HepG2 (cell line): ENCODE results near the gene XRCC5. TPM values are rescaled to one million over a fixed set of nuclear protein-coding genes. Genes with fewer than 3 reads are reported as not detected.

Experiments used
- ATAC-seq: fragments of 200-7000 bp; cut with Tn5 transposase; 3 replicates; pipeline ENCODE4 v1.9.1; 2020; ENCODE audit warnings: mild to moderate bottlenecking, moderate library complexity
- BruUV-seq: library from RNA; stranded (reverse); fragments of 400-500 nt; replicated peaks from 2 replicates; lab custom pipeline; 2021; lab: Mats Ljungman, UMichigan
- CTCF ChIA-PET: fragments of 300-600 bp; formaldehyde crosslinking; extraction: SDS; loops from one replicate; lab custom pipeline; 2021; ENCODE audit warnings: low total read pairs, inconsistent platforms, low intra/inter-chr PET ratio; lab: Yijun Ruan, JAX
- POLR2A ChIA-PET: fragments of 350-600 bp; sonication (Branson Sonifier 250); formaldehyde crosslinking; loops from one replicate; lab custom pipeline; 2020; ENCODE audit warnings: antibody characterized with exemption, inconsistent platforms; lab: Yijun Ruan, JAX
- DNase-seq: peaks from one replicate; pipeline ENCODE4 v3.0.0-alpha.2; 2015; ENCODE audit warnings: low spot score
- FAIRE-seq: peaks from 3 replicates; lab custom pipeline; 2011; peaks lifted over from hg19 to GRCh38; lab: Jason Lieb, UNC
- H2AFZ ChIP-seq: one replicate; pipeline ENCODE4 v1.6.1; 2011; ENCODE audit warnings: low read length, inconsistent platforms
- H3K27ac ChIP-seq: fragments of 300-600 bp; 3 replicates; pipeline ENCODE4 v1.8.0; 2011; ENCODE audit warnings: mixed run types, mild to moderate bottlenecking, mixed read lengths, low read length, inconsistent platforms; ENCODE audit not compliant: insufficient read depth; ENCODE audit errors: extremely low read length
- H3K27me3 ChIP-seq, 2 experiments: fragments of 200-600 bp in 1 of 2; 2 replicates in 1 of 2; 3 replicates in 1 of 2; pipeline versions ENCODE4 v1.6.0 to v1.8.0; 2011; ENCODE audit warnings: low read length in 2 of 2, mild to moderate bottlenecking in 2 of 2, moderate library complexity in 2 of 2, inconsistent platforms in 1 of 2; ENCODE audit not compliant: insufficient read depth in 2 of 2, control insufficient read depth in 1 of 2
- H3K36me3 ChIP-seq, 2 experiments: fragments of 200-600 bp in 1 of 2; replicated peaks in 1 of 2; 2 replicates in 1 of 2; 3 replicates in 1 of 2; pipeline versions ENCODE4 v1.5.1 to v1.8.0; 2011; ENCODE audit warnings: low read length in 2 of 2, inconsistent platforms in 1 of 2; ENCODE audit not compliant: insufficient read depth in 2 of 2, control insufficient read depth in 1 of 2
- H3K4me1 ChIP-seq: 2 replicates; pipeline ENCODE4 v1.5.1; 2012; ENCODE audit warnings: low read length, inconsistent platforms; ENCODE audit not compliant: insufficient read depth
- H3K4me2 ChIP-seq: 2 replicates; pipeline ENCODE4 v1.6.0; 2011; ENCODE audit warnings: low read depth, low read length, inconsistent platforms
- H3K4me3 ChIP-seq, 3 experiments: fragments of 200-600 bp in 1 of 3; sonication (generic), shearing (Covaris generic) in 1 of 3; replicated peaks in 1 of 3; 2 replicates each; pipeline ENCODE4 v1.5.1; 2011 to 2016; ENCODE audit warnings: low read length in 3 of 3, inconsistent platforms in 2 of 3, low read depth in 2 of 3, mild to moderate bottlenecking in 2 of 3, control low read depth in 1 of 3, mixed read lengths in 1 of 3; ENCODE audit not compliant: insufficient read depth in 1 of 3
- H3K79me2 ChIP-seq: one replicate; pipeline ENCODE4 v1.6.1; 2011; ENCODE audit warnings: low read length, inconsistent platforms; ENCODE audit not compliant: insufficient read depth
- H3K9ac ChIP-seq: 2 replicates; pipeline ENCODE4 v1.6.0; 2011; ENCODE audit warnings: mild to moderate bottlenecking, low read depth, low read length, inconsistent platforms; ENCODE audit not compliant: insufficient read depth
- H3K9me3 ChIP-seq: 2 replicates; pipeline ENCODE4 v1.5.1; 2012; ENCODE audit warnings: mild to moderate bottlenecking, low read length
- H4K20me1 ChIP-seq: 2 replicates; pipeline ENCODE4 v1.6.0; 2011; ENCODE audit warnings: inconsistent platforms, mild to moderate bottlenecking, low read length, moderate library complexity; ENCODE audit not compliant: insufficient read depth
- MAFF ChIP-seq: IDR thresholded peaks from 2 replicates; pipeline ENCODE4 v1.6.1; 2011; ENCODE audit warnings: low read depth, low read length, improper control_type of control experiment
- MAFG ChIP-seq: sonication (generic); formaldehyde crosslinking; IDR thresholded peaks from 2 replicates; pipeline ENCODE4 v1.5.1; 2020; ENCODE audit warnings: mild to moderate bottlenecking, missing genetic modification reagents
- MAFK ChIP-seq, 2 experiments: IDR thresholded peaks in 1 of 2; conservative IDR thresholded peaks in 1 of 2; 2 replicates each; pipeline ENCODE4 v1.6.1; 2011; ENCODE audit warnings: improper control_type of control experiment in 2 of 2, low read length in 2 of 2
- NKX3-1 ChIP-seq: sonication (generic); formaldehyde crosslinking; IDR thresholded peaks from 2 replicates; pipeline ENCODE4 v1.5.0; 2020; ENCODE audit warnings: missing genetic modification reagents
- RBFOX2 ChIP-seq: fragments of 200-400 bp; formaldehyde crosslinking; IDR thresholded peaks from 2 replicates; pipeline ENCODE4 v1.6.1; 2017; ENCODE audit warnings: low read depth, mild to moderate bottlenecking, low read length
- REXO4 ChIP-seq: sonication (generic); formaldehyde crosslinking; IDR thresholded peaks from 2 replicates; pipeline ENCODE4 v1.8.0; 2022; ENCODE audit warnings: missing genetic modification reagents, mild to moderate bottlenecking, borderline replicate concordance
- SMAD1 ChIP-seq: sonication (generic); formaldehyde crosslinking; IDR thresholded peaks from 2 replicates; pipeline ENCODE4 v1.4.0; 2020; ENCODE audit warnings: missing genetic modification reagents, low read depth, mild to moderate bottlenecking, borderline replicate concordance
- SMYD3 ChIP-seq: sonication (generic); formaldehyde crosslinking; IDR thresholded peaks from 2 replicates; pipeline ENCODE4 v1.8.1; 2023; ENCODE audit warnings: mild to moderate bottlenecking, missing genetic modification reagents
- SUZ12 ChIP-seq: fragments of 150-350 bp; IDR thresholded peaks from 2 replicates; pipeline ENCODE4 v1.6.1; 2014; ENCODE audit warnings: low read depth, low read length
- TOE1 ChIP-seq: sonication (generic); formaldehyde crosslinking; IDR thresholded peaks from 2 replicates; pipeline ENCODE4 v1.4.0; 2020; ENCODE audit warnings: mild to moderate bottlenecking, missing genetic modification reagents
- ZNF619 ChIP-seq: sonication (generic); formaldehyde crosslinking; IDR thresholded peaks from 2 replicates; pipeline ENCODE4 v1.4.0; 2020; ENCODE audit warnings: mild to moderate bottlenecking, missing genetic modification reagents
- WGBS: methylation state at CpG from one replicate; pipeline ENCODE4 v1.1.6; 2017; ENCODE audit warnings: low lambda C conversion rate; 5-methylcytosine and 5-hydroxymethylcytosine counted together
- in situ Hi-C: cut with HindIII; loops from 2 replicates; pipeline ENCODE4 v1.10.0; 2017; ENCODE audit warnings: low pct_unique_long_range_greater_than_20kb; ENCODE audit not compliant: extremely low pct_ligation_motif_present
- intact Hi-C: fragments of 100-400 bp; cut with micrococcal nuclease; formaldehyde crosslinking; loops from one replicate; pipeline ENCODE4 v1.10.0; 2022; ENCODE audit not compliant: unreplicated experiment
- polyA plus RNA-seq, 8 experiments: library from polyadenylated mRNA; depleted of rRNA in 3 of 8; stranded (reverse) in 7 of 8; unstranded in 1 of 8; fragments of >200 nt; fragmentation: Illumina TruSeq in 4 of 8; extraction: Trizol in 4 of 8; gene quantifications; 2 replicates each; pipeline versions ENCODE4 v1.2.1 to v1.2.3, GENCODE V29; 2011 to 2016; ENCODE audit warnings: low read depth in 4 of 8, missing spikeins in 1 of 8, mixed read lengths in 1 of 8; ENCODE audit not compliant: insufficient read depth in 1 of 8
- total RNA-seq, 5 experiments: library from RNA; depleted of rRNA; stranded (reverse); fragments of >200 nt; fragmentation: Illumina TruSeq; extraction: Trizol; gene quantifications; 2 replicates each; pipeline ENCODE4 v1.2.3, GENCODE V29; 2016; ENCODE audit warnings: low read depth in 1 of 5
- TF ChIP-seq, protein P1 (sequence below): sonication (generic); formaldehyde crosslinking; IDR thresholded peaks from 2 replicates; pipeline ENCODE4 v1.5.0; 2020; ENCODE audit warnings: missing genetic modification reagents, mild to moderate bottlenecking, borderline replicate concordance
- TF ChIP-seq, protein P2 (sequence below): sonication (generic); formaldehyde crosslinking; IDR thresholded peaks from 2 replicates; pipeline ENCODE4 v1.8.0; 2022; ENCODE audit warnings: mild to moderate bottlenecking, missing genetic modification reagents; ENCODE audit not compliant: insufficient replicate concordance
- TF ChIP-seq, protein P3 (sequence below): sonication (generic); formaldehyde crosslinking; IDR thresholded peaks from 2 replicates; pipeline ENCODE4 v1.5.0; 2020; ENCODE audit warnings: mild to moderate bottlenecking, missing genetic modification reagents, borderline replicate concordance

Gene XRCC5
- total and polyA plus RNA-seq, 2 of the 13 experiments (the other 11 are each of a cell fraction or from before 2014, with no cell fraction given): 264 to 454 TPM

DNA sequence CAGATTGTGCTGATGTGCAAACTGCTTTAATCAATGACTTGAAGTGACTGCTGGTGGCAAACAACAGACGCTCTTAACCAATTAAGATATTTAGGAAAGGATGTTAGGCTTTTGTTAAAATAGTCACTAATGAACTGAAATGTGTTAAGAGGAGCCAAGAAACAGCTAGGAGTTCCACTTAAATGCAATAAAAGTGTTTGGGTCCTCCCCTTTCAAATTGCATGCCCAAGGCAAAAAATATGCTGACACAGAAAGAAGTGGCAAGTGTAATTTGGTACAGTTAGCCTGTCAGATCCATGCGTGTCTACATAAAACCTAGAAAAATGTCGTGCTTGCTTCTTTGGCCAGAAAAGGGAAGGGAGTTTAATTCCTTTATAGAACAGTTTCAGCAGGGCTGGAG lies 61.9 kb downstream of the XRCC5 start:
- Histone ChIP-seq H3K79me2 (peaks cover 17% of the 10 kb centered on the region), H4K20me1 (peaks cover 3% of the 10 kb centered on the region; the same call in 1 of the 2 replicates), H3K9me3 (no peaks in the 10 kb centered on the region), H3K9ac (no peak overlapping the region), H3K4me2 (no peak overlapping the region), H3K27me3 (no peaks in the 10 kb centered on the region), H3K27ac (no peak overlapping the region), H3K4me1 (no peaks in the 10 kb centered on the region), H3K36me3 (peaks cover 21 to 88% of the 10 kb centered on the region in 2 experiments), H2AFZ (no peak overlapping the region), H3K4me3 (no peak overlapping the region)
- ChIA-PET CTCF (no interaction called here), POLR2A (no interaction called here)
- in situ Hi-C loops (no loop called here), intact Hi-C loops (no loop called here)
- WGBS: 96% methylated on average over 3 of the region's 3 CpGs
- TF ChIP-seq NKX3-1 (CRISPR knock-in tag) (no peak), RBFOX2 (no peak), SMAD1 (CRISPR knock-in tag) (no peak), SMYD3 (no peak), ZNF619 (CRISPR knock-in tag) (no peak), TOE1 (no peak), MAFK (conservative IDR thresholded peaks at IDR 0.05 in 1 of 2, IDR thresholded peaks at IDR 0.05 in 1 of 2; ENCODE audit: low read length in 2 of 2) (peak; percentile 92 to 94), MAFF (peak; percentile 89), REXO4 (CRISPR knock-in tag) (no peak), MAFG (CRISPR knock-in tag) (no peak), SUZ12 (no peak)
- TF ChIP-seq, protein P1, sequence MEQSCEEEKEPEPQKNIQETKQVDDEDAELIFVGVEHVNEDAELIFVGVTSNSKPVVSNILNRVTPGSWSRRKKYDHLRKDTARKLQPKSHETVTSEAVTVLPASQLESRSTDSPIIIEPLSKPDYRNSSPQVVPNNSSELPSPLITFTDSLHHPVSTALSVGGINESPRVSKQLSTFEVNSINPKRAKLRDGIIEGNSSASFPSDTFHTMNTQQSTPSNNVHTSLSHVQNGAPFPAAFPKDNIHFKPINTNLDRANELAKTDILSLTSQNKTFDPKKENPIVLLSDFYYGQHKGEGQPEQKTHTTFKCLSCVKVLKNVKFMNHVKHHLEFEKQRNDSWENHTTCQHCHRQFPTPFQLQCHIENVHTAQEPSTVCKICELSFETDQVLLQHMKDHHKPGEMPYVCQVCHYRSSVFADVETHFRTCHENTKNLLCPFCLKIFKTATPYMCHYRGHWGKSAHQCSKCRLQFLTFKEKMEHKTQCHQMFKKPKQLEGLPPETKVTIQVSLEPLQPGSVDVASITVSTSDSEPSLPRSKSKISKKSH (CRISPR knock-in tag): no peak
- TF ChIP-seq, protein P2, sequence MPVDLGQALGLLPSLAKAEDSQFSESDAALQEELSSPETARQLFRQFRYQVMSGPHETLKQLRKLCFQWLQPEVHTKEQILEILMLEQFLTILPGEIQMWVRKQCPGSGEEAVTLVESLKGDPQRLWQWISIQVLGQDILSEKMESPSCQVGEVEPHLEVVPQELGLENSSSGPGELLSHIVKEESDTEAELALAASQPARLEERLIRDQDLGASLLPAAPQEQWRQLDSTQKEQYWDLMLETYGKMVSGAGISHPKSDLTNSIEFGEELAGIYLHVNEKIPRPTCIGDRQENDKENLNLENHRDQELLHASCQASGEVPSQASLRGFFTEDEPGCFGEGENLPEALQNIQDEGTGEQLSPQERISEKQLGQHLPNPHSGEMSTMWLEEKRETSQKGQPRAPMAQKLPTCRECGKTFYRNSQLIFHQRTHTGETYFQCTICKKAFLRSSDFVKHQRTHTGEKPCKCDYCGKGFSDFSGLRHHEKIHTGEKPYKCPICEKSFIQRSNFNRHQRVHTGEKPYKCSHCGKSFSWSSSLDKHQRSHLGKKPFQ (CRISPR knock-in tag): no peak
- TF ChIP-seq, protein P3, sequence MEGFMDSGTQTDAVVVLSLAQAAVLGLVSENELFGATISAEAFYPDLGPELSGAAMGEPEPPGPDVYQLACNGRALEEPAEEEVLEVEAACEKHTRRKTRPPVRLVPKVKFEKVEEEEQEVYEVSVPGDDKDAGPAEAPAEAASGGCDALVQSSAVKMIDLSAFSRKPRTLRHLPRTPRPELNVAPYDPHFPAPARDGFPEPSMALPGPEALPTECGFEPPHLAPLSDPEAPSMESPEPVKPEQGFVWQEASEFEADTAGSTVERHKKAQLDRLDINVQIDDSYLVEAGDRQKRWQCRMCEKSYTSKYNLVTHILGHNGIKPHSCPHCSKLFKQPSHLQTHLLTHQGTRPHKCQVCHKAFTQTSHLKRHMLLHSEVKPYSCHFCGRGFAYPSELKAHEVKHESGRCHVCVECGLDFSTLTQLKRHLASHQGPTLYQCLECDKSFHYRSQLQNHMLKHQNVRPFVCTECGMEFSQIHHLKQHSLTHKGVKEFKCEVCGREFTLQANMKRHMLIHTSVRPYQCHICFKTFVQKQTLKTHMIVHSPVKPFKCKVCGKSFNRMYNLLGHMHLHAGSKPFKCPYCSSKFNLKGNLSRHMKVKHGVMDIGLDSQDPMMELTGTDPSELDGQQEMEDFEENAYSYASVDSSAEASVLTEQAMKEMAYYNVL (CRISPR knock-in tag): no peak
- FAIRE-seq (no peak), DNase-seq (no peak), ATAC-seq (no peak)
- BruUV-seq: no TSS peak
